SH-SY5Y (cell line): Measurements from ENCODE around the gene PLEKHJ1.

Experiments
- GATA2 ChIP-seq: IDR thresholded peaks from 2 replicates; pipeline ENCODE4 v1.6.1; 2011; ENCODE audit warnings: mild to moderate bottlenecking, low read depth, low read length
- GATA3 ChIP-seq: IDR thresholded peaks from 2 replicates; pipeline ENCODE4 v1.6.1; 2011; ENCODE audit warnings: low read depth, mild to moderate bottlenecking, low read length, moderate library complexity

Gene PLEKHJ1

GRCh38 chr19:2215281-2215751, 20.8 kb downstream of the PLEKHJ1 start:
- no peak for TF ChIP-seq GATA2
- no peak for TF ChIP-seq GATA3

DNA sequence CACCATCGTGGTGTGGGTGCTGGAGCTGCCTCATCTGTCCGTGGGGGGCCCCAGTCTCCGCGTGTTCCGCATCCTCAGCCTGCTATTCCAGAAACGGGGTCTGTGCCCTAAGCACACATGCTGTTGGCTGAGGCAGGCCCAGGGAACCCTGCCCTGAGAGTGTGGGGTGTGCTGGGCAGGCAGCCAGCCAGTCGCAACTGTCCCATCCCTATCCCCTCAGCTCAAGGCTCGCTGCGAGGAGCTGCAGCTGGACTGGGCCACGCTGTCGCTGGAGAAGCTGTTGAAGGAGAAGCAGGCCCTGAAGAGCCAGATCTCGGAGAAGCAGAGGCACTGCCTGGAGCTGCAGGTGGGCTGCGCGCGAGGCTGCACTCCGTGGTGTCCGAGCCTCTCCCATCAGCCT, 21.9 kb downstream of the PLEKHJ1 start:
- TF ChIP-seq GATA2 (no peak), GATA3 (no peak)

DNA sequence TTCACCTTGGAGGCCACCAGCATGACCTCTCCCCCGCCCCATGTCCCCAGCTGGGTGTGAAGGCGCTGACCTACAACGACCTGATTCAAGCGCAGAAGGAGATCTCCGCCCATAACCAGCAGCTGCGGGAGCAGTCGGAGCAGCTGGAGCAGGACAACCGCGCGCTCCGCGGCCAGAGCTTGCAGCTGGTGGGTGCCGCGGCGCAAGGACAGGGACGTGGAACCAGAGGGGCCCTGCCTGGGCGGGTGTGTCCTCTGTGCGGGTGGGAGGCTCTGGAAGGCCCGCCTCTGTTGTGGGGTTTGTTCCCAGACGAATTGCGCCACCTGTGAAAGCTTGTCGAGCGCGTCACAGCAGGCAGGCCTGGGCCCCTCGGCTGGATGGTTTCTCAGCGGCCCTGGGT, 22.3 kb downstream of the PLEKHJ1 start:
- TF ChIP-seq GATA2 (no peak), GATA3 (no peak)

DNA sequence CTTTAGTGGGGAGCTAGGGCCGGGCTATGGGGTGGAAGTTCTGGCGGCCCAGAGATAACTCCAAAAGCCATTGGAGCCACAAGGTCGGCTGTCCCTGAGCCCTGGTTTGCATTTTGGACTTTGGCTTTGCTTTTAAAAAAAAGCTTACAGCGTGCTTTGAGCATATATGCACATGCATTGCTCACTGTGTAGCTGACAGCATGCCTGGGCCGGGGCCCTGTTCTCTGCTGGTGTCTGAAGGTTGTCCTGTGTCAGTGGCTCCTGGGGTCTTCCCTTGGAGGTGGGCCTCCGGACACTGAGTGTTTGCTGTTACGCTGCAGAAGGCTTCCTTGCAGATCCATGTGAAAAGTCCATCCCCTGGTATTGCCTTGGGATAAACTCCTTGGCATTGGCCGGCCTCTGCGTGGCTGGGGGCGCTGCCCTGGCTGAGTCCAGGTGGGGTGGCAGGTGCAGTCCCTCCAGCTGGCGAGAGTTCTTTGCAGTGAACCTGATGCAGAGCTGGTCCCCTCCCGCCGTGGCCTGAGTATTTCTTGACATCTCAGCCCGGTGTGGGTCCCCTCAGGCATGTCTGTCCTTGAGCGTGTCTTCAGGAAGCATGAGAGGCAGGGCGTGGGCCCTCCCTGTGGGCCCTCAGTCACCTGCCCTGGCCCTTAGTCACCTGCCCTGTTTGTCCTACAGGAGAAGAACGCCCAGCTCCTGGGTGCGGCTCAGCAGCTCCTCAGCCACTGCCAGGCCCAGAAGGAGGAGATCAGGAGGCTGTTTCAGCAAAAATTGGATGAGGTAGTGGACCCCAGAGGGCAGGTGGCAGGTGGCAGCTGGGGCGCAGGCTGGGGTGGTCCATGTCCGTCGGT, 23.0 kb downstream of the PLEKHJ1 start:
- no peak for TF ChIP-seq GATA3
- no peak for TF ChIP-seq GATA2

DNA sequence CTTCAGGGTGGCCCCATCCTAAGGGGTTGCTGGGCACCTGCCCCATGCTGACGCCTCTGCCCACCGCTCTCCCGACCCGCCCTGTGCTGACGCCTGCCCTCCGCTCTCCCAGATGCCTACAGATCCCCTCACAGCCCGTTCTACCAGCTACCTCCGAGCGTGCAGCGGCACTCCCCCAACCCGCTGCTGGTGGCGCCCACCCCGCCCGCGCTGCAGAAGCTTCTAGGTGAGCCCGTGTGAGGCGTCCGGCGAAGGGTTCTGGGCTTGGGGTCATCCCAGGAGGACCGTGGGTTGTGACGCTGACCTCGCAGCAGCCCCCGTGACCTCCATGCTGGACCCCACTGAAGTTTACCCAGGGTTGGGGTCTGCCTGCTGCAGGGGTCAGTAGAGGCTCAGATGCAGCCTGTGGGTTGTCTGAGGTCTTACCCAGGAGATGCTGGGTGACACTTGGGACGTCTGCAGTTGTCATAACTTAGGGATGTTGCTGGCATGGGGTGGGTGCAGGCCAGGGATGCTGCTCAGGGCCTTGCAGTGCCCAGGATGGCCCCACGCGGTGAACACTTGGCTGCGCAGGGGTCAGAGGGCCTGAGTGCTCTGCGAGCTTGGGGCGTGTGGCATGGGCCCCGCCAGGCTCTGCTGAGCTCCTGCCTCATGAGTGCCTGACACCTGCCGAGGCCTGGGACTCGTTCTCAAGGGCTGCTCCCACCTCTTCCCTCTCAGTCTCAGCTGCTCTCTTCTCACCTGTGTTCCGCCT, 25.0 kb downstream of the PLEKHJ1 start:
- TF ChIP-seq GATA3 (no peak), GATA2 (no peak)

GRCh38 chr19:2210206-2210605, 25.9 kb downstream of the PLEKHJ1 start:
- no peak for TF ChIP-seq GATA2
- TF ChIP-seq GATA3: no peak

GRCh38 chr19:2209408-2209807, 26.7 kb downstream of the PLEKHJ1 start:
- TF ChIP-seq GATA3 (no peak), GATA2 (no peak)

- no peak for TF ChIP-seq GATA2
- no peak for TF ChIP-seq GATA3
Observed at GRCh38 chr19:2208975-2209374, 27.2 kb downstream of the PLEKHJ1 start.

- TF ChIP-seq GATA3 (no peak), GATA2 (no peak)
Observed at GRCh38 chr19:2207991-2208860, 27.9 kb downstream of the PLEKHJ1 start.

DNA sequence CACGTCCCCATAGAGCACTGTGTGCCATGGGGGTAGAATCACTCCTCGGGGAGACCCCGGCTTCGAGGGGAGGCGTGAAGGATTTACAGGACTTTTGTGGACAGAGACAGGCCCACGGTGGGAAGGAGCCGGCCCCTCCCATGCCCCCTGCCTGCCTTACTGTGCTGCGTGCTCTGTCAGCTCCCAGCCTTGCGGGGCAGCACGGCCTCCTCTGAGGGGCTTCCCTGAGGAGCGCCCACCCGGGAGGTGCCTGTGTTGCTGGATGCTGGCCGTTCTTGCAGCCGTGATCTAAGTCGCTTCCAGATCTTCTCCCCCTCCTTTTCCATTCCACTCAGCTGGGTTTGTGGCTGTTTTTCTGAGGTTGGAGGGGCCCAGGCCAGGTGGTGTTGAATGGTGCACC, 29.1 kb downstream of the PLEKHJ1 start:
- TF ChIP-seq GATA3 (no peak), GATA2 (no peak)

- no peak for TF ChIP-seq GATA3
- no peak for TF ChIP-seq GATA2
Observed at GRCh38 chr19:2202366-2202765, 33.8 kb downstream of the PLEKHJ1 start.

DNA sequence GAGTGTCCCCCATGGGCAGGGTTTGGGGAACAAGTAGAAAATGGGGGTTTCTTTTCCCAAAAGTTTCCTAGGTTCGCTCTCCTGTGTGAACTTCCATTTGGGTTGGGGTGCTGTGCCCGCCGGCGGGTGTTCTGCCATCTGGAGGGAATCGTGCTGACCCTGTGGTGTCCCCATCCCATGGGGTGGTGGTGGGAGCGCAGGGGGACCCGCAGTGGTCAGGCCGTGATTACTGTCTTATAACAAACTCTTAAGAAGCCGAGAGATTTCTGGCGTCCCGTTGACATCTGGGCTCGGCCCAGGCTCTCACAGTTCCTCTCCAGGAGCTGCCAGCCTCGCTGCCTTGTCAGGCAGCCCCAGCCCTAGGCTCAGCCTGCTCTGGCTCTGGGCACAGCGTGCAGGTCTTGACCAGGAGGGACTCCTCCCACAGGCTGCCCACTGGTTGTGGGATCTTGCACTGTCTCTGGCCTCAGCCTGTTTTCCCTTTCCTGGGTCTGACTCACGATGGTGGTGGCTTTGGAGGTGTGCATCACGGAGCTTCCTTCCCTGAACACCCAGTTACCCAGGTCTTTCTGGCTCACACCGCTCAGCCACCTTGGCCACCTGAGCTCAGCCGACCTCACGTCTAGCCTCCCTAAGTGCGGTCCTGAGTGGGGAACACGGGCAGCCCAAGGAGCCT, 34.5 kb downstream of the PLEKHJ1 start:
- TF ChIP-seq GATA3 (no peak), GATA2 (no peak)

DNA sequence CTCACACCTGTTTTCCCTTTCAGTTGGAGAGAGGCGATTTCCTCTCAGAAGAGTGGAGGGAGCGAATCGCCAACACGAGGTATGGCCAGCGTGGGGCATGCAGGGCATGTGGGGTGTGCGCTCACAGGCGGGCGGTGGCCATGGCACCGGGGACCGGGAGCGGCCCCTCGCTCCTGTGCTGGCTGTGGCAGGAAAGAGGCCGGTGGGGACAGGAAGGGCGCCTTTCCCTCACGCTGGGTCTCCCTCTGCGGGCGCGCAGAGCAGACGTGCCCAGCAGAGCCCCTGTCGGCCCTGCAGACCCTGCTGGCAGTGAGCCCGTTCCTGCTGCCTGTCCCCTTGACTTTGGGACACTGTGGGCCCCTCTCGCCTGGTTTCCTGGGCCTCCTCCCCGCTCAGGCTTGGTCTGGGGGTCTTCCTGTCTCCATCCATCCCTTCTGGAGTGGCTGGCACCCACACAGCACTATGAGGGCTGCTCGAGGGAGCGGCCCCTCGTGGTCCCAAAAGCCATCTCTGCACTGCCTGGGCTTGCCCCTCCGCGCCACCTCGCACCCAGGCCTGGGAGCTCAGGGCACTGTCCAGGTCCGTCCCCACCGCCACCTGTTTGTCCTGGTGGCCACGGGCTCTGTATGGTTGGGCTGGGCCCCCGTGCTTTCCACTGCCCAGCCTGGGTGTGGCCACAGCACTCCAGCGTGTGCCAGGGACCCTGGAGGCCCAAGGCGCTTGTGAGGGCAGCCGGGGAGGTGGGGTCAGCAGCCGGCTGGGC, 36.1 kb downstream of the PLEKHJ1 start:
- TF ChIP-seq GATA3: no peak
- TF ChIP-seq GATA2: no peak
